Smooth muscle cell (in vitro differentiated cells): Measurements from ENCODE around the gene SLC11A1. TPM values are rescaled to one million over a fixed set of nuclear protein-coding genes. Genes with fewer than 3 reads are reported as not detected.

Experiments
- DNase-seq: peaks from one replicate; lab custom pipeline; 2025; ENCODE audit not compliant: unreplicated experiment; lab: John Stamatoyannopoulos, UW
- H2AFZ ChIP-seq: fragments of 200-600 bp; sonication (generic); 2 replicates; pipeline ENCODE4 v1.6.0; 2016; ENCODE audit warnings: antibody characterized with exemption, low read depth, mild to moderate bottlenecking
- H3F3A ChIP-seq: fragments of 200-600 bp; sonication (generic); 2 replicates; pipeline ENCODE4 v1.6.0; 2017; ENCODE audit warnings: antibody characterized with exemption, low read depth
- H3K27ac ChIP-seq: fragments of 200-600 bp; sonication (generic); 2 replicates; pipeline ENCODE4 v1.5.1; 2016; ENCODE audit warnings: low read depth, mild to moderate bottlenecking
- H3K27me3 ChIP-seq: fragments of 200-600 bp; sonication (generic); 2 replicates; pipeline ENCODE4 v1.6.1; 2016; ENCODE audit warnings: low read depth, mild to moderate bottlenecking
- H3K36me3 ChIP-seq: fragments of 200-600 bp; sonication (generic); 2 replicates; pipeline ENCODE4 v1.5.1; 2016; ENCODE audit warnings: low read depth
- H3K4me1 ChIP-seq: fragments of 200-600 bp; sonication (generic); 2 replicates; pipeline ENCODE4 v1.5.1; 2016; ENCODE audit warnings: low read depth
- H3K4me2 ChIP-seq: fragments of 200-600 bp; sonication (generic); 2 replicates; pipeline ENCODE4 v1.6.0; 2016; ENCODE audit warnings: mild to moderate bottlenecking
- H3K4me3 ChIP-seq: fragments of 200-600 bp; sonication (generic); 2 replicates; pipeline ENCODE4 v1.5.1; 2016; ENCODE audit warnings: mild to moderate bottlenecking
- H3K79me2 ChIP-seq: fragments of 200-600 bp; sonication (generic); 2 replicates; pipeline ENCODE4 v1.6.0; 2016; ENCODE audit warnings: low read depth, mild to moderate bottlenecking
- H3K9ac ChIP-seq: fragments of 200-600 bp; sonication (generic); 2 replicates; pipeline ENCODE4 v1.6.0; 2016; ENCODE audit warnings: low read depth
- H3K9me3 ChIP-seq: fragments of 200-600 bp; sonication (generic); replicated peaks from 2 replicates; pipeline ENCODE4 v1.5.1; 2016; ENCODE audit warnings: low read depth
- H4K20me1 ChIP-seq: fragments of 200-600 bp; sonication (generic); 2 replicates; pipeline ENCODE4 v1.6.0; 2016; ENCODE audit warnings: low read depth
- CTCF ChIP-seq: fragments of 200-600 bp; sonication (generic); IDR thresholded peaks from 2 replicates; pipeline ENCODE4 v1.5.1; 2017; ENCODE audit warnings: borderline replicate concordance, mild to moderate bottlenecking, antibody characterized with exemption; ENCODE audit not compliant: insufficient read depth, poor library complexity, severe bottlenecking
- WGBS: methylation state at CpG from one replicate; pipeline ENCODE4 v1.1.7; 2016; ENCODE audit warnings: low lambda C conversion rate; 5-methylcytosine and 5-hydroxymethylcytosine counted together
- microRNA counts: library from miRNA; unstranded; fragments of <30 nt; microRNA quantifications from one replicate; lab custom pipeline; 2016
- microRNA-seq: library from miRNA; unstranded; fragments of <30 nt; microRNA quantifications from one replicate; pipeline ENCODE4, GENCODE V29; 2016; ENCODE audit warnings: borderline number of aligned reads
- polyA plus RNA-seq: library from polyadenylated mRNA; unstranded; fragments of >200 nt; fragmentation: Nextera tagmentation; extraction: Ambion mirVana; gene quantifications from 2 replicates; pipeline ENCODE4 v1.2.1, GENCODE V29; 2016
- small RNA-seq: library from RNA; depleted of rRNA; stranded (forward); fragments of <200 nt; gene quantifications from one replicate; pipeline ENCODE3, GENCODE V24; 2014
- total RNA-seq: library from RNA; depleted of rRNA; stranded (reverse); fragments of >200 nt; gene quantifications from 2 replicates; pipeline ENCODE4 v1.2.3, GENCODE V29; 2014

The SLC11A1 gene
- total and polyA plus RNA-seq, 2 experiments from 2014 or later, result 0.31 to 0.38 TPM

- Histone ChIP-seq H3K9me3 (no peaks in the 10 kb centered on the region), H3K4me1 (no peaks in the 10 kb centered on the region), H3K27ac (no peak overlapping the region), H2AFZ (no peak overlapping the region), H3K79me2 (no peaks in the 10 kb centered on the region), H3K9ac (no peak overlapping the region), H3K4me3 (no peak overlapping the region), H3F3A (no peaks in the 10 kb centered on the region), H3K4me2 (no peak overlapping the region), H4K20me1 (no peaks in the 10 kb centered on the region), H3K27me3 (no peaks in the 10 kb centered on the region), H3K36me3 (no peaks in the 10 kb centered on the region)
- 91% methylated on average over 7 of the region's 7 CpGs for WGBS
- TF ChIP-seq CTCF, result no peak
- DNase-seq, result no peak
These were observed 62.8 kb downstream of the SLC11A1 start for GRCh38 chr2:218444692-218445357.

- Histone ChIP-seq H3K4me3 (no peak overlapping the region), H4K20me1 (no peaks in the 10 kb centered on the region), H3K27me3 (no peaks in the 10 kb centered on the region), H2AFZ (no peak overlapping the region), H3K9me3 (no peaks in the 10 kb centered on the region), H3F3A (no peaks in the 10 kb centered on the region), H3K4me2 (no peak overlapping the region), H3K4me1 (no peaks in the 10 kb centered on the region), H3K79me2 (no peaks in the 10 kb centered on the region), H3K27ac (no peak overlapping the region), H3K9ac (no peak overlapping the region), H3K36me3 (no peaks in the 10 kb centered on the region)
- no peak for TF ChIP-seq CTCF
- no peak for DNase-seq
These were observed 63.5 kb downstream of the SLC11A1 start for GRCh38 chr2:218445602-218446001.

MicroRNAs encoded within 50 kb of the gene (microRNA counts, 767-probe panel; counts per million panel counts)
- microRNA hsa-miR-26b-5p (lab: Ali Mortazavi, UCI), result 7,399 counts per million, percentile 47 among the panel's probes with 10 or more counts

Small RNA genes within 50 kb of the gene (microRNA-seq; reads per million reads assigned to microRNA genes)
- gene MIR26B, result 40,891 reads per million, percentile 99 among the genes with 10 or more reads in this experiment
- gene MIR6810, result 9.9 reads per million, percentile 13 among the genes with 10 or more reads in this experiment

Small RNA genes within 50 kb of the gene (small RNA-seq; reads per million reads assigned to genes)
- gene MIR26B (194 reads per million, percentile 99 among the genes with 10 or more reads in this experiment), gene MIR6810 (0.11 reads per million)

Other genes with a start within 250 kb of the SLC11A1 start
- gene CXCR1, start 215.3 kb upstream of the SLC11A1 start, total RNA-seq, result not detected in 2 replicates
- not detected in 2 replicates for gene CXCR1, start 215.3 kb upstream of the SLC11A1 start, polyA plus RNA-seq
- gene ARPC2, start 165.1 kb upstream of the SLC11A1 start, total RNA-seq, result 645 and 653 TPM in 2 replicates
- 858 and 872 TPM in 2 replicates for gene ARPC2, start 165.1 kb upstream of the SLC11A1 start, polyA plus RNA-seq
- 0.94 and 1.3 TPM in 2 replicates for gene GPBAR1, start 121.3 kb upstream of the SLC11A1 start, total RNA-seq
- 1.6 and 2.6 TPM in 2 replicates for gene GPBAR1, start 121.3 kb upstream of the SLC11A1 start, polyA plus RNA-seq
- 58.9 and 71.5 TPM in 2 replicates for gene AAMP, start 112.1 kb upstream of the SLC11A1 start, total RNA-seq
- gene AAMP, start 112.1 kb upstream of the SLC11A1 start, polyA plus RNA-seq, result 95.8 and 135 TPM in 2 replicates
- 26.1 and 42.0 TPM in 2 replicates for gene PNKD, start 111.8 kb upstream of the SLC11A1 start, total RNA-seq
- 109 and 126 TPM in 2 replicates for gene PNKD, start 111.8 kb upstream of the SLC11A1 start, polyA plus RNA-seq
- 109 TPM in 2 replicates for gene TMBIM1, start 89.8 kb upstream of the SLC11A1 start, total RNA-seq
- gene TMBIM1, start 89.8 kb upstream of the SLC11A1 start, polyA plus RNA-seq, result 121 and 172 TPM in 2 replicates
- not detected in 2 replicates for gene CATIP, start 25.4 kb upstream of the SLC11A1 start, total RNA-seq
- 0.18 and 0.25 TPM in 2 replicates for gene CATIP, start 25.4 kb upstream of the SLC11A1 start, polyA plus RNA-seq
- gene CTDSP1, start 17.6 kb downstream of the SLC11A1 start, total RNA-seq, result 62.5 and 70.9 TPM in 2 replicates
- gene CTDSP1, start 17.6 kb downstream of the SLC11A1 start, polyA plus RNA-seq, result 18.7 and 20.3 TPM in 2 replicates
- not detected in 2 replicates for gene VIL1, start 36.9 kb downstream of the SLC11A1 start, total RNA-seq
- gene VIL1, start 36.9 kb downstream of the SLC11A1 start, polyA plus RNA-seq, result 0.14 and 0.15 TPM in 2 replicates
- 10.8 and 14.2 TPM in 2 replicates for gene USP37, start 186.1 kb downstream of the SLC11A1 start, total RNA-seq
- 3.6 and 4.2 TPM in 2 replicates for gene USP37, start 186.1 kb downstream of the SLC11A1 start, polyA plus RNA-seq
- 47.2 and 57.8 TPM in 2 replicates for gene CNOT9, start 186.6 kb downstream of the SLC11A1 start, total RNA-seq
- 16.5 and 26.0 TPM in 2 replicates for gene CNOT9, start 186.6 kb downstream of the SLC11A1 start, polyA plus RNA-seq
- 0.18 TPM in 2 replicates for gene PLCD4, start 225.6 kb downstream of the SLC11A1 start, total RNA-seq
- 0.63 and 2.5 TPM in 2 replicates for gene PLCD4, start 225.6 kb downstream of the SLC11A1 start, polyA plus RNA-seq